ENCODE measurements around the gene ATP10D.

ATP10D gene

DNA sequence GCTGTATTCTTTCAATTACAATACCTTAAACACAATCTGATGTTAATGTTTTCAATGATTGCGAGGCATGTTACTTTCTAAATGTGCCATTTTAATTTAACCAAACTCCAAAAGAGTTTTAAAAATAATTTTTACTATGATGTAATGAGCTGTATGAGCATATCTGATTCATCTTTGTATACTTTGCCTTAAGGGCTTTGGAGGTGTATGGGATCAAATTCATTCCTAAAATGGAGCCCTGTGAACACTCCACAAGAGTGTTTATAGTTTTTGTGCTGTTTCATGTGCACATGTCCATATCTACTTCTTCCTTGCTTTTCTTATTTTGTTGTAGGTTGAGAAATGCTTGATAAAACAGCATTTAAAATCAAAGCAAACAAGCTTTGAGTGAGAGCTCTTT is 82.4 kb downstream of the ATP10D start:
- no peak for TF ChIP-seq CTCF (IDR thresholded peaks at IDR 0.05; ENCODE audit: low read depth, low read length)

DNA sequence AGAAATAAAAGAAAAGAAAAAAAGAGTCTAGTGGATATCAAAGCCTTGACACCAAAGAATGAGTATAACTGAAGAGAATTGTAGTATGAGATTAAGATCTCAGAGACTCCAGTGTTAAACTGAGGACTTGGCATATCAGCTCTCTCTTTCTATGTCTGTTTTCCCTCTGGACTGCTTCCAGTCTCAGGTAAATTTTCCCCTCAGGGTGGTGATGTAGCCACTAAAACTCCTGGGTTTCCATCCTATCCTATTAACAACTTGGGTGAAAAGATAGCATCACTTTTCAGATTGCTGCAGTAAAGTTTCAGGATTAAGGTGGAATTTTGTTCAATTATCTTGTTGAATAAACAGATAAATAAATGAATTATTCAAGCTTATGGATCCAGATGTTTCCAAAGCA is 85.7 kb downstream of the ATP10D start:
- no peak overlapping the region for H3K4me3 ChIP-seq (ENCODE audit: low read depth, low read length)
- no peak for TF ChIP-seq CTCF (IDR thresholded peaks at IDR 0.05; ENCODE audit: low read depth, low read length)

More for the DNA sequence above, 82.4 kb downstream of the ATP10D start:
- no peak overlapping the region for H3K4me3 ChIP-seq (ENCODE audit: low read depth, low read length)

- no peak for TF ChIP-seq CTCF (IDR thresholded peaks at IDR 0.05; ENCODE audit: low read depth, low read length)
- no peak overlapping the region for H3K4me3 ChIP-seq (ENCODE audit: low read depth, low read length)
Measured at GRCh38 chr4:47572981-47573380, 87.9 kb downstream of the ATP10D start.

DNA sequence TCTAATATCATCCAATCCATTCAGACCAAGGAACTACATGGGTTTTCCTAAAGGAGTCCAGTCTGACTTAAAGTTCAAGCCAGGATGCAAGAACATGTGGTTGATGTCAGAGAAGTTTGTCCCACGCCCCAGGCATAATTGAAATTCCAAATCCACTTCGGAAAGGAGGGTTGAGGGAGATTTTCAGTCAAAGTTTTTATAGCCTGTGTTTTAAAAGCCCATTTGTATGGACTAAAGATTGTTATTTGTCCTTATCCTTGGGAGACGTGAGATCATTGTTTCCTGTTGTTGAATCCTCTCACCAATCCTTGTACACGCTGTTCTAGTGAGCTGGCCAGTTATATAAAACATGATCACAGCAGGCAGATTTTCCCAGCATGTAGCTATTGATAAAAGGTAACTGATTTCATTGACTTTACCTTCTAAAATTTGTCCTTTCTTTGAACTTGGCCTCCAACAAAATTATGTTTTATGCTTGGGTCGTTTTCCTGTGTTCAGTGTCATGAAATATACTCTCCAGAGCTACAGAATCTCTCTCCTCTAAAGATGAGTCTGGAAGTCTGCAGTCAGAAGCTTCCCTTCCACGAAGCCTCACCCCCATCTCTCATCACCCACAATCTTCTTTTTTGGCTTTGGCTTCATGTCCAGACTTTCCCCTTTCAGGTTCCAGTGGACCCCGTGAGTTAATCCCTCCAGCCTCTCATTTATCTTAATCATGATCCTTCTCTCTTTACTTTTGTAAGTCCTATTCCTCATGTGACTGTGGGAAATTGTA is 92.9 kb downstream of the ATP10D start:
- TF ChIP-seq CTCF (IDR thresholded peaks at IDR 0.05; ENCODE audit: low read depth, low read length) = no peak
- H3K4me3 ChIP-seq (ENCODE audit: low read depth, low read length) = no peak overlapping the region

- no peak overlapping the region for H3K4me3 ChIP-seq (ENCODE audit: low read depth, low read length)
- TF ChIP-seq CTCF (IDR thresholded peaks at IDR 0.05; ENCODE audit: low read depth, low read length) = no peak
Measured at GRCh38 chr4:47579235-47579634, 94.2 kb downstream of the ATP10D start.

DNA sequence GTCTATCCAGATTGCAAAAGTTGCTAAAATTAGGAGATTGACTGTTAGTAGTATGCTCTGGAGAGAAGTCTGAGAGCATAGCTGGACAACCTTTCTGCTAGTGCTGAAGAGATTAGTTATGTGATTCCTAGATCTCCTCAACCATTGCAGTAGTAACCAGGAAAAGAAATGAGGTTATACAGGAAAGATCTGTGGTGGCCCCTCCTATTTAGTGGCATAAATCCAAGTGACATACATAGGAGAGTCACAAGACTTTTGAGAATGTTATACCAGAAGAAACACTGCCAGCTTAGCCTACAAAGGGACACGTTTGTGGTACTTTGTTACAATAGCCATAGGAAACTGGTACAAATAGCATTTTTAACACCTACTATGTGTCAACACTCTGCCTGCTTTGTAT is 105.2 kb downstream of the ATP10D start:
- no peak for TF ChIP-seq CTCF (IDR thresholded peaks at IDR 0.05; ENCODE audit: low read depth, low read length)
- H3K4me3 ChIP-seq (ENCODE audit: low read depth, low read length) = no peak overlapping the region

- TF ChIP-seq CTCF (IDR thresholded peaks at IDR 0.05; ENCODE audit: low read depth, low read length) = no peak
- H3K4me3 ChIP-seq (ENCODE audit: low read depth, low read length) = no peak overlapping the region
Measured at GRCh38 chr4:47597696-47598095, 112.6 kb downstream of the ATP10D start.
